Sigmoid colon (tissue), 7 donors: ENCODE measurements around the gene SERPINF2. TPM values are rescaled to one million over a fixed set of nuclear protein-coding genes. Genes with fewer than 3 reads are reported as not detected.
"Not testable (repeated sequence)": the region's sequence is repeated elsewhere in the genome, so short reads cannot be mapped to it uniquely, and the experiment has no call there.

Source experiments
- DNase-seq: peaks from one replicate; pipeline ENCODE4 v3.0.0-alpha.2; 2019
- H3K27ac ChIP-seq, 4 donors: fragments of 200-600 bp; sonication (generic); one replicate each; pipeline ENCODE4 v1.5.1; 2016 to 2019; ENCODE audit warnings: mild to moderate bottlenecking in 1 of 4
- H3K27me3 ChIP-seq, 3 donors: fragments of 200-600 bp; sonication (generic); one replicate each; pipeline ENCODE4 v1.5.1; 2019; ENCODE audit warnings: mild to moderate bottlenecking in 1 of 3
- H3K36me3 ChIP-seq, 4 donors: fragments of 200-600 bp; sonication (generic); one replicate each; pipeline ENCODE4 v1.5.1; 2016 to 2019
- H3K4me1 ChIP-seq, 4 donors: fragments of 200-600 bp; sonication (generic); one replicate each; pipeline ENCODE4 v1.5.1; 2017 to 2019
- H3K4me3 ChIP-seq, 4 donors: fragments of 200-600 bp; sonication (generic); one replicate each; pipeline ENCODE4 v1.5.1; 2017 to 2019; ENCODE audit warnings: mild to moderate bottlenecking in 2 of 4, moderate library complexity in 1 of 4
- H3K9me3 ChIP-seq, 4 donors: fragments of 200-600 bp in 3 of 4; sonication (generic) in 3 of 4; one replicate each; pipeline versions ENCODE4 v1.5.1 to v1.6.1; 2013 to 2019
- EP300 ChIP-seq, 4 donors: sonication (generic); formaldehyde crosslinking; IDR thresholded peaks; one replicate each; pipeline ENCODE4 v1.6.1; 2017; ENCODE audit warnings: antibody characterized with exemption in 4 of 4
- POLR2A ChIP-seq, 2 donors: fragments of 450-650 bp; IDR thresholded peaks; one replicate each; pipeline ENCODE4 v1.6.1; 2016; ENCODE audit warnings: antibody characterized with exemption in 2 of 2, mild to moderate bottlenecking in 2 of 2, moderate library complexity in 2 of 2
- POLR2AphosphoS5 ChIP-seq, 4 donors: sonication (generic); formaldehyde crosslinking; IDR thresholded peaks; one replicate each; pipeline ENCODE4 v1.6.1; 2017; ENCODE audit warnings: antibody characterized with exemption in 4 of 4
- WGBS, 2 donors: extraction: QIAGEN DNeasy Blood & Tissue Kit; methylation state at CpG; one replicate each; pipeline ENCODE4 v1.1.7; 2013; 5-methylcytosine and 5-hydroxymethylcytosine counted together
- intact Hi-C: fragments of 100-400 bp; cut with DNase I; formaldehyde crosslinking; loops from one replicate; pipeline ENCODE4 v1.15.1; 2023
- polyA plus RNA-seq, 3 donors: library from polyadenylated mRNA; stranded (reverse); fragments of 200-250 nt; gene quantifications; one replicate each; pipeline ENCODE4 v1.2.3, GENCODE V29; 2013
- total RNA-seq, 4 donors: library from RNA; depleted of rRNA; stranded (reverse); fragments of >200 nt; gene quantifications; one replicate each; pipeline ENCODE4 v1.1.0, GENCODE V29; 2016
- TF ChIP-seq, protein P1 (sequence below), 4 experiments: fragments of 450-650 bp in 3 of 4; fragments of 200-600 bp in 1 of 4; IDR thresholded peaks; one replicate each; pipeline ENCODE4 v1.5.1; 2016 to 2019; ENCODE audit warnings: antibody characterized with exemption in 4 of 4, mild to moderate bottlenecking in 3 of 4, moderate library complexity in 2 of 4
- donor health status: healthy with polysubstance abuse.
- donor health status: Bipolar disorder and iron deficiency.
- donor health status: healthy.

The SERPINF2 gene
- total and polyA plus RNA-seq, 7 donors = 0.69 to 12.9 (median 3.8) TPM

DNA sequence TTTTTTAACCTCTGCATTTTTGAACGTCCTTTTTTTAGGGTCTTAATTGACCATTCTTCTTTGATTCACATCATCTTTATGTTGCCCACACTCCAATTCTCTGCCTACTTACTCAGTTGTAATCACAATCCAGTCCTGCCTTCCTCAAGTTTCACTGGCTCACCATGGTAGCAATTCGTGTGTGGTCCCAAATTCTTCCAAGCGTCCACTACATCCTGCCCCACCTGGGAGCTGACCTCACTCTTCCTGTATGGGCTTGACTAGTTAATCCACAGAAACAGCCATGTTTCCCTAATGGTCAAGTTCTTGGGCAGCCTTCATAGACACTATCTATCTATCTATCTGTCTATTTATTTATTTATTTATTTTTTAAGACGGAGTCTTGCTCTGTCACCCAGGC lies 39.6 kb upstream of the SERPINF2 start:
- Histone ChIP-seq H3K4me1 (no peaks in the 10 kb centered on the region), H3K36me3 (no peaks in the 10 kb centered on the region), H3K27ac (no peak overlapping the region), H3K27me3 (no peaks in the 10 kb centered on the region), H3K4me3 (no peak overlapping the region), H3K9me3 (no peaks in the 10 kb centered on the region)
- intact Hi-C loops = no loop called here
- TF ChIP-seq EP300 (IDR thresholded peaks at IDR 0.05) (no peak), POLR2A (IDR thresholded peaks at IDR 0.05) (no peak), POLR2AphosphoS5 (IDR thresholded peaks at IDR 0.05) (no peak)
- TF ChIP-seq, protein P1, sequence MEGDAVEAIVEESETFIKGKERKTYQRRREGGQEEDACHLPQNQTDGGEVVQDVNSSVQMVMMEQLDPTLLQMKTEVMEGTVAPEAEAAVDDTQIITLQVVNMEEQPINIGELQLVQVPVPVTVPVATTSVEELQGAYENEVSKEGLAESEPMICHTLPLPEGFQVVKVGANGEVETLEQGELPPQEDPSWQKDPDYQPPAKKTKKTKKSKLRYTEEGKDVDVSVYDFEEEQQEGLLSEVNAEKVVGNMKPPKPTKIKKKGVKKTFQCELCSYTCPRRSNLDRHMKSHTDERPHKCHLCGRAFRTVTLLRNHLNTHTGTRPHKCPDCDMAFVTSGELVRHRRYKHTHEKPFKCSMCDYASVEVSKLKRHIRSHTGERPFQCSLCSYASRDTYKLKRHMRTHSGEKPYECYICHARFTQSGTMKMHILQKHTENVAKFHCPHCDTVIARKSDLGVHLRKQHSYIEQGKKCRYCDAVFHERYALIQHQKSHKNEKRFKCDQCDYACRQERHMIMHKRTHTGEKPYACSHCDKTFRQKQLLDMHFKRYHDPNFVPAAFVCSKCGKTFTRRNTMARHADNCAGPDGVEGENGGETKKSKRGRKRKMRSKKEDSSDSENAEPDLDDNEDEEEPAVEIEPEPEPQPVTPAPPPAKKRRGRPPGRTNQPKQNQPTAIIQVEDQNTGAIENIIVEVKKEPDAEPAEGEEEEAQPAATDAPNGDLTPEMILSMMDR (IDR thresholded peaks at IDR 0.05) = no peak
- 58 to 63% methylated on average over 4 of the region's 4 CpGs for WGBS, 2 donors
- DNase-seq = no peak

DNA sequence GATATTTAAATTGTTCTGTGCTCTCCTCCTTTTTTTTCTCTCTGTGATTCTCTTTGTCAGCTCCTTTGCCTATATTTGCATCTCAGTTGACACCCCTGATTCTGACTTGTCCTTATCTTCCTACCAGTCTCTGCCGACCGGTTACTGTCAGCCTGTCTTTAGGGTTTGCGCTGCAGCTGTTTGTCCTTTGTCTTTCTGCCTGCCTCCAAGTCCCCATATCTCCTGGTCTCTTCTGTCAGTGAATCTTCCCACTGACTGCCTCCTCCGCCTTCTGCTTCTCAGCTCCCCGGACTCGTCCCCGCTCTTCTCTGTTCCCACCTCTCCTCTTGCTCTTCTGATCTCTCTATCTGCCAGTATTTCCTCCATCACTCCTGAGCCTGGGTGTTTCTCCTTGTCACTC lies 37.7 kb upstream of the SERPINF2 start:
- 86 to 92% methylated on average over 7 of the region's 7 CpGs for WGBS, 2 donors
- Histone ChIP-seq H3K36me3 (no peaks in the 10 kb centered on the region), H3K4me3 (no peak overlapping the region), H3K27me3 (no peaks in the 10 kb centered on the region), H3K9me3 (no peaks in the 10 kb centered on the region), H3K27ac (no peak overlapping the region), H3K4me1 (peaks cover 0 to 8% (median 7%) of the 10 kb centered on the region in 4 donors)
- DNase-seq = no peak
- no peak for TF ChIP-seq EP300 (IDR thresholded peaks at IDR 0.05)
- TF ChIP-seq, protein P1 (IDR thresholded peaks at IDR 0.05) = no peak
- no peak for TF ChIP-seq POLR2AphosphoS5 (IDR thresholded peaks at IDR 0.05)
- no peak for TF ChIP-seq POLR2A (IDR thresholded peaks at IDR 0.05)
- intact Hi-C loops = no loop called here

DNA sequence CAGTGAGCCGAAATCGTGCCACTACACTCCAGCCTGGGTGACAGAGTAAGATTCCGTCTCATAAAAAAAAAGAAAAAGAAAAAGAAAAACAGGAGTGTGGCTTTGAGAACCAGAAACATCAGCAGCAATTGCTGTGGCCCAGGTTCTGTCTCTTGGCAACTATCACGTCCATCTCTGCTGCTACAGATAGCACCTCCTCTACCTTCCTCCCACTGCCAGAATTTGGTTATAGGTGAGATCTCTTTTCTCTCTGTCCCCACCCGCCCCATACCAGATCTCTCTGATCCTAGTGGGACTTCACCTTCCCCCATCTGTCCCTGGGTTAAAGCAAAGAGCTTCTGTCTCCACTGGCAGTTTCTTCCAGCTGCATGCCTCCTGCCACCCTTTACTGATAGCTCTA lies 35.6 kb upstream of the SERPINF2 start:
- H3K27me3 ChIP-seq = no peaks in the 10 kb centered on the region
- H3K36me3 ChIP-seq = peaks cover 0 to 6% (median 4%) of the 10 kb centered on the region in 4 donors
- intact Hi-C loops = no loop called here
- no peak for TF ChIP-seq POLR2AphosphoS5 (IDR thresholded peaks at IDR 0.05)
- TF ChIP-seq POLR2A (IDR thresholded peaks at IDR 0.05) = no peak
- TF ChIP-seq, protein P1 (IDR thresholded peaks at IDR 0.05) = no peak
- no peak for TF ChIP-seq EP300 (IDR thresholded peaks at IDR 0.05)
- WGBS, 2 donors = 89 to 92% methylated on average over 5 of the region's 5 CpGs
- H3K4me1 ChIP-seq = peaks cover 0 to 18% (median 14%) of the 10 kb centered on the region in 4 donors
- no peak overlapping the region for H3K4me3 ChIP-seq
- H3K27ac ChIP-seq = no peak overlapping the region
- H3K9me3 ChIP-seq = no peaks in the 10 kb centered on the region
- no peak for DNase-seq

DNA sequence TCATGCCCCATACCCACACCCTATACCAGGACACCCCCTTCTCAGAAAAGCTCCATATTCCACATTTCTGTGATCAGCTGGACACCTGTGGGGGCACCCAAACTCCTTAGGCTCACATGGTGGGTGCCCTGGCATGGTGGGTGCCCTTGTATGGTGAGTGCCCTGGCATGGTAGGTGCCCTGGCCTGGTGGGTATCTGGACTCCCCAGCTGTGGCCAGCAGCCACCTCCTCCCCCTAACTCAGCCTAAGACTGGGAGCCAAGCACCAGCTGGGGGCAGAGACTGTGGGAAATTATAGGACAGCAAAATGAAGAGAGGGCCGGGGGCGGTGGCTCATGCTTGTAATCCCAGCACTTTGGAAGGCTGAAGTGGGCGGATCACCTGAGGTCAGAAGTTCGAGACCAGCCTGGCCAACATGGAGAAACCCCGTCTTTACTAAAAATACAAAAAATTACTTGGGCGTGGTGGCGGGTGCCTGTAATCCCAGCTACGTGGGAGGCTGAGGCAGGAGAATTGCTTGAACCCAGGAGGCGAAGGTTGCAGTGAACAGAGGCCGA lies 33.8 kb upstream of the SERPINF2 start:
- H3K27ac ChIP-seq, DNase-seq, intact Hi-C loops, H3K9me3 ChIP-seq, H3K27me3 ChIP-seq, H3K4me3 ChIP-seq: not testable (repeated sequence)
- WGBS, 2 donors = 81 to 90% methylated on average over 10 of the region's 10 CpGs
- H3K4me1 ChIP-seq = peaks cover 0 to 35% (median 28%) of the 10 kb centered on the region in 4 donors
- peaks cover 0 to 24% (median 12%) of the 10 kb centered on the region in 4 donors for H3K36me3 ChIP-seq

DNA sequence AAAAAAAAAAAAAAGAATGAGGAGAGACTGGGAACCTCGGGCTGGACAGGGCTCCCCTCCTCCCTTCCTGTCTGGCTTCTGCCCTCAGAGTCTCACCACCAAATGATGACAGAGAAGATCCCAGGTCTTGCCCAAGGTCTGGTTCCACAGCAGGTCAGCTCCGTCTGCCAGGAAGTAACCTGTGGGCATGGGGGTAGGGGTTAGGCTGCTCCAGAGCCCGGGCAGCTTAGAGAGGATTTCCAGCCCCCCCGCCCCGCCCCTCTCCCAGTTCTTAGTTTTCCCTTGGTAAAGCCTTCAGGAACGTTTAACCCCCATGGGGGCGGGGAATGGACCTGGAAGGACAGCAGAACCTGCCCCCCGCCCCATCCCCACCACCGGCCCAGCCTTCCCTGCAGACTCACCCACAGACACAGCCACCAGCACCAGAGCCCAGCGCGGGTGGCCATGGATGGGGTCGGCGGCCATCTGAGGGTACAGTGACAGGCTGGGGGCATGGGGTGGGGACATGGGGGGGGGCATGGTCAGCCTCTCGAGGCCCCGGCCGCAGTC lies 33.2 kb upstream of the SERPINF2 start:
- H3K4me3 ChIP-seq = peak overlapping the region; percentile 63 to 91 (median 64)
- WGBS, 2 donors = 2 to 7% methylated on average over 16 of the region's 16 CpGs
- no peak for DNase-seq
- H3K36me3 ChIP-seq = peaks cover 0 to 27% (median 12%) of the 10 kb centered on the region in 4 donors
- no peaks in the 10 kb centered on the region for H3K27me3 ChIP-seq
- TF ChIP-seq EP300 (IDR thresholded peaks at IDR 0.05) (no peak), POLR2AphosphoS5 (IDR thresholded peaks at IDR 0.05) (no peak), POLR2A (IDR thresholded peaks at IDR 0.05) (no peak)
- TF ChIP-seq, protein P1 (IDR thresholded peaks at IDR 0.05) = no peak
- no peaks in the 10 kb centered on the region for H3K9me3 ChIP-seq
- H3K27ac ChIP-seq = peak overlapping the region; percentile 76 to 85 (median 82)
- peaks cover 0 to 41% (median 34%) of the 10 kb centered on the region in 4 donors for H3K4me1 ChIP-seq
- intact Hi-C loops = no loop called here
